Measurements from ENCODE around the gene FOS.

DNA sequence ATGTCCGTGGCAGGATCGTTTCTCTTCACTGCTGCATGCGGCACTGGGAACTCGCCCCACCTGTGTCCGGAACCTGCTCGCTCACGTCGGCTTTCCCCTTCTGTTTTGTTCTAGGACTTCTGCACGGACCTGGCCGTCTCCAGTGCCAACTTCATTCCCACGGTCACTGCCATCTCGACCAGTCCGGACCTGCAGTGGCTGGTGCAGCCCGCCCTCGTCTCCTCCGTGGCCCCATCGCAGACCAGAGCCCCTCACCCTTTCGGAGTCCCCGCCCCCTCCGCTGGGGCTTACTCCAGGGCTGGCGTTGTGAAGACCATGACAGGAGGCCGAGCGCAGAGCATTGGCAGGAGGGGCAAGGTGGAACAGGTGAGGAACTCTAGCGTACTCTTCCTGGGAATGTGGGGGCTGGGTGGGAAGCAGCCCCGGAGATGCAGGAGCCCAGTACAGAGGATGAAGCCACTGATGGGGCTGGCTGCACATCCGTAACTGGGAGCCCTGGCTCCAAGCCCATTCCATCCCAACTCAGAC lies 1.2 kb downstream of the FOS start:
- TF ChIP-seq, protein P1, sequence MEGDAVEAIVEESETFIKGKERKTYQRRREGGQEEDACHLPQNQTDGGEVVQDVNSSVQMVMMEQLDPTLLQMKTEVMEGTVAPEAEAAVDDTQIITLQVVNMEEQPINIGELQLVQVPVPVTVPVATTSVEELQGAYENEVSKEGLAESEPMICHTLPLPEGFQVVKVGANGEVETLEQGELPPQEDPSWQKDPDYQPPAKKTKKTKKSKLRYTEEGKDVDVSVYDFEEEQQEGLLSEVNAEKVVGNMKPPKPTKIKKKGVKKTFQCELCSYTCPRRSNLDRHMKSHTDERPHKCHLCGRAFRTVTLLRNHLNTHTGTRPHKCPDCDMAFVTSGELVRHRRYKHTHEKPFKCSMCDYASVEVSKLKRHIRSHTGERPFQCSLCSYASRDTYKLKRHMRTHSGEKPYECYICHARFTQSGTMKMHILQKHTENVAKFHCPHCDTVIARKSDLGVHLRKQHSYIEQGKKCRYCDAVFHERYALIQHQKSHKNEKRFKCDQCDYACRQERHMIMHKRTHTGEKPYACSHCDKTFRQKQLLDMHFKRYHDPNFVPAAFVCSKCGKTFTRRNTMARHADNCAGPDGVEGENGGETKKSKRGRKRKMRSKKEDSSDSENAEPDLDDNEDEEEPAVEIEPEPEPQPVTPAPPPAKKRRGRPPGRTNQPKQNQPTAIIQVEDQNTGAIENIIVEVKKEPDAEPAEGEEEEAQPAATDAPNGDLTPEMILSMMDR (IDR thresholded peaks at IDR 0.05): no peak
- no peak for TF ChIP-seq POLR2A (IDR thresholded peaks at IDR 0.05)
